NCI-H1694 (cell line): ENCODE results near the gene MEIKIN.
A peak's percentile ranks its signal among the peaks of the same experiment; 100 is the strongest.
"Not testable (repeated sequence)": the region's sequence is repeated elsewhere in the genome, so short reads cannot be mapped to it uniquely, and the experiment has no call there.

Source experiments
- DNase-seq: peaks from one replicate; lab custom pipeline; 2025; lab: John Stamatoyannopoulos, UW

The MEIKIN gene

GRCh38 chr5:131810510-131811249 is 134.8 kb downstream of the MEIKIN start:
- DNase-seq: no peak

DNA sequence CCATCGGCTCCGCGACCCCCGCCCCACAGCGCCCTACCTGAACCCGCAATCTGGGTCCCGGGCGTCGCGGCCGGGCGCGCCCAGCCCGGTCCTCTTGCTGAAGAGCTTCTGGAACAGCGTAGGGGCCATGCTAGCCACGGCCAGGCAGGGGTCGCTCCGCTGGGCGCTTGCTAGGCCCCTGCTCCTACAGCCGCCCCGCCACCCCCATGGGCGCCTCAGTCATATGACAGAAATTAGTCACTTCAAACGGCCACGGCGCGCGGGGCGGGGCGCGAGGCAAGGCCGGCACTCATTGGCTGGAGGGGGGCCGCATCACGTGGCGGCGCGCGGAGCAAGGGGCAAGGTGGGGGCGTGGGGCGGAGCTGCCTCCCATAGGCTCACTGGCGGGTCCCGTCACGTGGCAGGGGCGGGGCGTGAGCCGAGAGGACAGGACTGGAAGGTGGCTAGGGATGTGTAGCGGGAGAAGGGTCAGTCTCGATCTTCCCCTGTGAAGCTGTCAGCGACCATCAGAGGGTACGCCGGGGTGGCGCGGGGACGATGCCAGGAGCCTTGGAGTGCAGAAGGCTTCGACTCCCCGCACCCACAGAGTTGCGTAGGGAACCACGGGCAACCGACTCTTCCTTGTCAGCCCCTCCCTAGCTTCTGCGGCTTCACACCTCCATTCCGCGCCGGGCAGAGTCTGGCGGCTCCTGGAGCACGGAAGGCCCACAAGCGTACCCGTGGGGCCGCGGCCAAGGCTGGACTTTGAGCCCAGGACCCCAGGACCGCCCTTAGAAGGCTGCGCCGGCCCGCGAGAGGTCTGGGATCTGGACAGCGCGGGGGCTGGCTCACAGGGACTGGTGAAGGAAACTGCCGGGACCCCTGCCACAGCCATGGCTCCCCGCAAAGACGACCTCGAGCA is 148.4 kb downstream of the MEIKIN start, which contains the start of gene FNIP1:
FNIP1 (minus strand) TSS at position 225 of the 901 bp plus-strand sequence; CDS start at position 129, 96 bp downstream.
- peak; percentile 81 for DNase-seq

GRCh38 chr5:131795879-131796792 is 149.3 kb downstream of the MEIKIN start:
- DNase-seq: no peak

DNA sequence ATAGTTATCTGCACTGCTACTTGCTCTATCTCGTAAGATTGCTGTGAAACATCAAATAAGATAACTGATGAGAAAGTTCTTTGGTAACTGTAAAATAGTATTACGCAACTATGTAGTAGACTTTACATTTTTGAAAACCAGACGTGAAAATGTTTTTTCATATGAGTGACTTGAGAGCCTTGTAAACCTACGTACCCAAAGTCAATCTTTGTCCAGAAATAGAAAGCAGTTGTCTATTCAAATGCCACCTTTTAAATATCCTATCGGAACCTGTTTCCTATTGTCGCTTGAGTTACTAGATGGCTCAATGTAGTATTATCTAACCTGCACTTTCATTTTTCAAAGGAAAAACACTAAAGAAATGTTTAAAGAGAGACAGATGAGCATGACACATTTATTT is 150.2 kb downstream of the MEIKIN start:
- no peak for DNase-seq

- no peak for DNase-seq
Measured at GRCh38 chr5:131794586-131794985, 150.9 kb downstream of the MEIKIN start.

- DNase-seq: no peak
Measured at GRCh38 chr5:131792896-131793295, 152.6 kb downstream of the MEIKIN start.

DNA sequence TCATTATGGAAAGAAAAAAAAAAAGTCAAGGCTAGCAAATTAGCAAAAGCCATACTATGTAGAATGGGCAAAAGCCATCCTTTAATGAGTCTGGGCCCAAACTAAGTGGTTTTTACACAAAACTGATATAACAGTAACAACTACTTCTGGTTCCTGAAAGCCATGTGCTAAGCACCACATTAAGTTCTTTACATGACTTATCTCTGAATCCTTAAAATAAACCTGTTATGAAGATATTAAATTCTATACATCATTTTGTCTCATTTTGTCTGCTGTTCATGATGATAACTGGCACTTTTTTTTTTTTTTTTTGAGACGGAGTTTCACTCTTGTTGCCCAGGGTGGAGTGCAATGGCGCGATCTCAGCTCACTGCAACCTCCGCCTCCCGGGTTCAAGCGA is 153.6 kb downstream of the MEIKIN start:
- DNase-seq: no peak

GRCh38 chr5:131790550-131790949 is 154.9 kb downstream of the MEIKIN start:
- DNase-seq: no peak

- no peak for DNase-seq
Measured at GRCh38 chr5:131789765-131790164, 155.7 kb downstream of the MEIKIN start.

GRCh38 chr5:131787736-131788135 is 157.7 kb downstream of the MEIKIN start:
- no peak for DNase-seq

DNA sequence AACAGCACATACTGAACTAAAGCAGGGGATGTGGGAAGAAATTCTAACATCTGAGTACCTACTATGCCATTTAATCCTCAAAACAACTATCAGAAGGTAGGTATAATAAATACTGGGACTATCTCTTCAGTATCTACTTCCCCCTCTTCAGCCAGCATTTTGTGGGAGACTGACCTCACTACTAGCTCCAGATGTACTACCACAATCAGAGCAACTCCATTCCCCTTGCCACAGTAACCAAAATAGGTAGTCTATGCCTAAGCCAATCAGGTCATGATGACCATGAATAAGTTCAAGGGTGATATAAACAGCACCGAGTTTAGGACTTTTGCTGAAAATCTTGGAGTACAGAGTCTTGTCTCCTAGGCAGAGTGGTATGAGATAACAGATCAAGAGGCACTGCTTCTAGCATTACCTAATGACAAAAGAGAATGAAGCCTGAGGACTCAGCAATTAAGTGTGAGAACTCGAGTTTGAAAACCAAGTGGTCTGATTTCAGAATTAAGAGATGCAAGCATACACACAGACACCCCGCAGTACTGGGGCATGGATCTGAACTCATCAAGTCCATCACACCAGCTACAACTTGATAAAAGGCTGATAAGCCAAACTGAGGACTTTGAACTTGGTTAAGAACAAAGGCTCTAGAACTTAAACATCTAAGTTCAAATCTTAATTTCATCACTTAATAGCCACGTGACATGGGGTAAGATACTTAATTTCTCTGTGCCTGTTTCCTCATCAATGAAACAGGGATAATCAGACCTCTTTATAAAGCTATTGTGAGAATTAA is 158.4 kb downstream of the MEIKIN start:
- DNase-seq: no peak

GRCh38 chr5:131786036-131786435 is 159.4 kb downstream of the MEIKIN start:
- DNase-seq: no peak

DNA sequence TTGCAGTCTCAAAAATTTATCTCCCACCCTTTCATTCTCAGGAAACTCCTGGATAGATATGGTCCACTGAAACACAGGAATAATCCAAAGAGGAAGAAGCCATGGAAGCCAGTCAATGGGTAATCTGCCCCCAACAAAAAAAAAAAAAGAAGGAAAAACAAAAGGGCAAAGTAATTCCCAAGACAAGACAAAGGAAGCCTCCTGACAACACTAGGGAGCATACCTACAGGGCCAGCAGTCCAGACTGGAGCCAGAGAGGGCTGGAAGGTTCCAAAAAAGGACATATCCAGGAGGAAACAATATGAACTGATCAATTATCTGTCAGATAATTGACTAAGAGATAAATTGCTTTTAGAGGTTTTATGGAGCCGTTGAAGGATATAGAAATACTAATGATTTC is 161.6 kb downstream of the MEIKIN start:
- DNase-seq: no peak

- no peak for DNase-seq
Measured at GRCh38 chr5:131783357-131783756, 162.1 kb downstream of the MEIKIN start.

DNA sequence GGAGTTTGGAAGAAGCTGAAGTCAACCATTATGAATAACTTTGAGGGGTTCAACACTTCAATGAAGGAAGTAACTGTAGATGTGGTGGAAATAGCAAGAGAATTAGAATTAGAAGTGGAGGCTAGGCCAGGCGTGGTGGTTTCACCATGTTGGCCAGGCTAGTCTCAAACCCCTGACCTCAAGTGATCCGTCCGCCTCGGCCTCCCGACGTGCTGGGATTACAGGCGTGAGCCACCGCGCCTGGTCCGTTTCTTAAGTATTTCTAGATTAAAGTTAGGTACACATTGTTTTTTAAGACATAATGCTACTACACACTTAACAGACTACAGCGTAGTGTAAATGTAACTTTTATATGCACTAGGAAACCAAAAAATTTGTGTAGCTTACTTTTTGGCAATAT is 162.7 kb downstream of the MEIKIN start:
- DNase-seq: no peak

DNA sequence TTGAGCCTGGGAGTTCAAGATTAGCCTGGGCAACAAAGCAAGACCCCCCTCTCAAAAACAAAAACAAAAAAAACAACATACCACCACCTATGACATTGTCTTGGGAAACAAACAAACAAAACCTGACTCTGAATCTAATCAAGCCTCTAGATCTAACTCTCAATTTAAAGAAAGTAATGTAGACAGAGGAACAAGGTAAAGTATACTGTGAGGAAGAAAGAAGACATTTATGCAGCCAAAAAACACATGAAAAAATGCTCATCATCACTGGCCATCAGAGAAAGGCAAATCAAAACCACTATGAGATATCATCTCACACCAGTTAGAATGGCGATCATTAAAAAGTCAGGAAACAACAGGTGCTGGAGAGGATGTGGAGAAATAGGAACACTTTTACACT is 167.3 kb downstream of the MEIKIN start:
- DNase-seq: not testable (repeated sequence)

DNA sequence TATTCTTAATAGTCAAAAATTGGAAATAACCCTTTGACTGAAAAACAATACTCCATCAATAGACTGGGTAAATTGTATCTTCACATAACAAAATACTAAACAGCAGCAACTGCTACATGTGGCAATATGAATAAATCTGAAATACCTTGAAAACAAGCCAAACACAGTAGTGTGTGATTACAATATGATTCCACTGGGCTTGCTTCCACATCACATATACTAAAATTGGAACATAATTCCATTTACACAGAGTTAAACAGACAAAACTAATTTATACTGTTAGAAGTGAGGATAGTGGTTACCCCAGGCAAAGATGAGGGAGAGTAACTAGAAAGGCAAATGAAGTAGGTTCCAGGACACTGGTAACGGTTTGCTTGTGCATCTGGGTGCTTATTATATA is 169.0 kb downstream of the MEIKIN start:
- no peak for DNase-seq

- DNase-seq: no peak
Measured at GRCh38 chr5:131774652-131775367, 170.7 kb downstream of the MEIKIN start.

- DNase-seq: no peak
Measured at GRCh38 chr5:131773805-131774204, 171.7 kb downstream of the MEIKIN start.

GRCh38 chr5:131771692-131772091 is 173.8 kb downstream of the MEIKIN start:
- DNase-seq: no peak

DNA sequence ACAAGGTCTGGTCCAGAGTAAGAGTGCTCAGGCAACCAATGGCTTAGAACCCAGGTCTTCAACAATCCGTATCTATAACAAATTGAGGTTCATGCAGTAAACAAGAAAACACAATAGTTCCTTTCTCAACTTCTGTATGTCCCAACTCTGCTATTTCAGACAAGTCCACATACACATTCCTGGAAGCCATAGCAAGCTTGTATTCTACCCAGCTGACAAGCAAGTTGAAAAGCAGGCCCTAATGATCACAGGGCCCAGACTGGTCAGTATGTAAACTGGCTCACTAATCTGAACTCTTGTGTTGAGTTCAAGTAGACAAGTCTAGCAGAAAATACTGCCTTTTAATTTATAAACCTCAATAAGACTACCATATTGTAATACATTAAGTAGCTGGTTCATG is 175.5 kb downstream of the MEIKIN start:
- no peak for DNase-seq
